OCI-LY3 (cell line): ENCODE data around the gene TRIM69.
"Not testable (repeated sequence)": the region's sequence is repeated elsewhere in the genome, so short reads cannot be mapped to it uniquely, and the experiment has no call there.

Experiments used
- H2AFZ ChIP-seq: fragments of 200-600, 300-600 bp; shearing (Covaris generic); 2 replicates; pipeline ENCODE4 v1.6.0; 2014; ENCODE audit warnings: antibody characterized with exemption, low read depth, low read length
- H3K27ac ChIP-seq: fragments of 200-600, 300-600 bp; sonication (generic); 2 replicates; pipeline ENCODE4 v1.5.1; 2014; ENCODE audit warnings: mild to moderate bottlenecking, low read length, moderate library complexity, mixed read lengths
- H3K27me3 ChIP-seq: fragments of 200-600, 300-600 bp; sonication (generic); 2 replicates; pipeline ENCODE4 v1.6.1; 2014; ENCODE audit warnings: low read depth, low read length, mixed read lengths
- H3K36me3 ChIP-seq: fragments of 200-600, 300-600 bp; sonication (generic); replicated peaks from 2 replicates; pipeline ENCODE3; 2014; ENCODE audit warnings: low read depth, low read length, mixed read lengths
- H3K4me1 ChIP-seq: fragments of 300-600, 200-600 bp; sonication (generic); 2 replicates; pipeline ENCODE4 v1.6.1; 2014; ENCODE audit warnings: low read length, mixed read lengths
- H3K4me2 ChIP-seq: fragments of 200-600, 300-600 bp; sonication (generic); 2 replicates; pipeline ENCODE4 v1.6.1; 2014; ENCODE audit warnings: low read length, mixed read lengths
- H3K4me3 ChIP-seq: fragments of 300-600, 200-600 bp; sonication (generic); 2 replicates; pipeline ENCODE4 v1.5.1; 2014; ENCODE audit warnings: antibody characterized with exemption, mild to moderate bottlenecking, low read length, moderate library complexity
- H3K79me2 ChIP-seq: fragments of 300-600, 200-600 bp; shearing (Covaris generic); 2 replicates; pipeline ENCODE4 v1.6.1; 2014; ENCODE audit warnings: mild to moderate bottlenecking, low read length, mixed read lengths
- H3K9ac ChIP-seq: fragments of 300-600, 200-600 bp; shearing (Covaris generic); 2 replicates; pipeline ENCODE4 v1.6.0; 2014; ENCODE audit warnings: mild to moderate bottlenecking, low read length, moderate library complexity
- H3K9me3 ChIP-seq: fragments of 200-600, 300-600 bp; shearing (Covaris generic); 2 replicates; pipeline ENCODE4 v1.6.1; 2014; ENCODE audit warnings: low read length, mixed read lengths; ENCODE audit not compliant: insufficient read depth
- H4K20me1 ChIP-seq: fragments of 200-600, 300-600 bp; sonication (generic); 2 replicates; pipeline ENCODE4 v1.6.1; 2016; ENCODE audit warnings: low read length, mixed read lengths; ENCODE audit not compliant: insufficient read depth
- CTCF ChIP-seq: fragments of 200-600, 300-600 bp; sonication (generic); IDR thresholded peaks from 2 replicates; pipeline ENCODE4 v1.5.1; 2014; ENCODE audit warnings: antibody characterized with exemption, low read length, low read depth
- EZH2phosphoT487 ChIP-seq: fragments of 200-600 bp; shearing (Covaris generic); IDR thresholded peaks from 2 replicates; pipeline ENCODE4 v1.6.1; 2018; ENCODE audit warnings: antibody characterized with exemption, mixed run types, low read depth

The TRIM69 gene

GRCh38 chr15:44722011-44722410 is 14.3 kb upstream of the TRIM69 start:
- Histone ChIP-seq H3K36me3 (peaks cover 24% of the 10 kb centered on the region), H3K4me2 (peak overlapping the region; percentile 46), H3K4me3 (peak overlapping the region; percentile 9; the same call in 1 of the 2 replicates), H2AFZ (no peak overlapping the region), H4K20me1 (peaks cover 16% of the 10 kb centered on the region), H3K9me3 (no peaks in the 10 kb centered on the region), H3K79me2 (peaks cover 31% of the 10 kb centered on the region), H3K9ac (peak overlapping the region; percentile 50), H3K27me3 (no peaks in the 10 kb centered on the region), H3K27ac (peak overlapping the region; percentile 96), H3K4me1 (peaks cover 96% of the 10 kb centered on the region)
- TF ChIP-seq CTCF, result no peak
- no peak for TF ChIP-seq EZH2phosphoT487

- H3K79me2 ChIP-seq, result peaks cover 43% of the 10 kb centered on the region
- H3K4me1 ChIP-seq, result peaks cover 75% of the 10 kb centered on the region
- H3K27me3 ChIP-seq, result no peaks in the 10 kb centered on the region
- no peaks in the 10 kb centered on the region for H4K20me1 ChIP-seq
- peak overlapping the region; percentile 90 for H3K9ac ChIP-seq
- no peaks in the 10 kb centered on the region for H3K36me3 ChIP-seq
- H3K4me3 ChIP-seq, result peak overlapping the region; percentile 72
- H3K9me3 ChIP-seq, result no peaks in the 10 kb centered on the region
- no peak overlapping the region for H2AFZ ChIP-seq
- peak overlapping the region; percentile 98 for H3K27ac ChIP-seq
- H3K4me2 ChIP-seq, result peak overlapping the region; percentile 88
- TF ChIP-seq CTCF, result no peak
Observed at GRCh38 chr15:44726136-44726535, 10.2 kb upstream of the TRIM69 start.

- Histone ChIP-seq H3K79me2 (peaks cover 49% of the 10 kb centered on the region), H3K27me3 (no peaks in the 10 kb centered on the region), H3K27ac (peak overlapping the region; percentile 98), H3K4me2 (peak overlapping the region; percentile 88), H2AFZ (no peak overlapping the region), H4K20me1 (no peaks in the 10 kb centered on the region), H3K4me3 (peak overlapping the region; percentile 72), H3K9me3 (no peaks in the 10 kb centered on the region), H3K4me1 (peaks cover 68% of the 10 kb centered on the region), H3K9ac (peak overlapping the region; percentile 90), H3K36me3 (peaks cover 7% of the 10 kb centered on the region)
- no peak for TF ChIP-seq EZH2phosphoT487
- TF ChIP-seq CTCF, result 0 out of 2 replicates have a peak, but pooled peaks have one; percentile 18
Observed at GRCh38 chr15:44726568-44727484, 9.5 kb upstream of the TRIM69 start.

GRCh38 chr15:44727485-44728231 is 8.7 kb upstream of the TRIM69 start:
- Histone ChIP-seq H3K4me3 (peak overlapping the region; percentile 72), H3K9me3 (no peaks in the 10 kb centered on the region), H3K27me3 (no peaks in the 10 kb centered on the region), H3K9ac (peak overlapping the region; percentile 90), H3K4me2 (peak overlapping the region; percentile 88), H3K79me2 (peaks cover 55% of the 10 kb centered on the region), H2AFZ (no peak overlapping the region), H3K27ac (peak overlapping the region; percentile 98), H3K4me1 (peaks cover 60% of the 10 kb centered on the region), H4K20me1 (no peaks in the 10 kb centered on the region), H3K36me3 (peaks cover 14% of the 10 kb centered on the region)
- TF ChIP-seq EZH2phosphoT487 (no peak), CTCF (no peak)

- Histone ChIP-seq H3K4me2 (peak overlapping the region; percentile 88), H3K9ac (peak overlapping the region; percentile 90; the same call in 1 of the 2 replicates), H3K79me2 (peaks cover 55% of the 10 kb centered on the region), H3K36me3 (peaks cover 14% of the 10 kb centered on the region), H3K4me3 (peak overlapping the region; percentile 72), H3K27ac (peak overlapping the region; percentile 98), H3K4me1 (peaks cover 58% of the 10 kb centered on the region)
- not testable (repeated sequence) for H3K27me3 ChIP-seq, H4K20me1 ChIP-seq, H2AFZ ChIP-seq, H3K9me3 ChIP-seq
Observed at GRCh38 chr15:44728232-44728575, 8.1 kb upstream of the TRIM69 start.
